ENCODE results near the gene CEP131.
A peak's percentile ranks its signal among the peaks of the same experiment; 100 is the strongest.
"Not testable (repeated sequence)": the region's sequence is repeated elsewhere in the genome, so short reads cannot be mapped to it uniquely, and the experiment has no call there.

The CEP131 gene

DNA sequence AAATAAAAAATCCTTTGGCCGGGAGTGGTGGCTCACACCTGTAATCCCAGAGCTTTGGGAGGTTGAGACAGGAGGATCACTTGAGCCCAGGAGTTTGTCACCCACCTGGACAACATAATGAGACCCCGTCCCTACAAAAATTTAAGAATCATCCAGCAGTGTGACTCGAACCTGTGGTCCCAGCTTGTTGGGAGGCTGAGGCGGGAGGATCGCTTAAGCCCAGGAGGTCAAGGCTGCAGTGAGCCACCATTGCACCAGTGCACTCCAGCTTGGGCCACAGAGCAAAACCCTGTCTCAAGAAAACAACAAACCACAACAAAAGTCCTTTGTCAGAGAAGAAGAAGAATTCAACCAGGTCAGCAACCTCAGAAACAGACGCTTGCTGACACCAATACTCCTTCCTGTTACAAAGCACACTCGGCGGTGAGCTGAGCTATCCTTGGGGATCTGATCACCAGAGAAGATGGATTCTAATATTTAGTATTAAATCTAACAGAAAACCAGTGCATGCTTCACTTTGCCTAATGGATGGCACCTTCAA is 70.4 kb downstream of the CEP131 start:
- DNase-seq (ENCODE audit: low spot score) = no peak

DNA sequence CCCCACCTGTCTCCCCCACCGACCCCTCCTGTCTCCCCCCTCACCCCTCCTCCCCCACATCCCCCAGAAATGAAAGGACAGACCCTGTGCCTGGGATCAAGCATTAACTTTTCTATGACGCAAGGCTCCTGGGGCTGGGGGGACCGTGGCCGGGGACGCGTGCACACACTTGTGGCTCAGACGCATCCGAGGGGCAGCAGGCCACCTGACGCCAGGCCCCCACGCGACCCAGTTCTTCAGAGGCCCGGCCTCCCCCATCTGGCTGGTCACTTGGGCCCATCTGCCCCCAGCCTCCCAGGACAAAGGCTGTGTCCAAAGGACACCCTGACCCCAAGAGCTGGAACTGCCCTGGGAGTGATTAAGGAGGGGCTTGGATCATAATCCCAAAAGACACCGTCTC is 71.5 kb downstream of the CEP131 start:
- no peak for DNase-seq (ENCODE audit: low spot score)

- DNase-seq (ENCODE audit: low spot score) = no peak
Measured at GRCh38 chr17:81150377-81151077, 72.2 kb downstream of the CEP131 start.

- no peak for DNase-seq (ENCODE audit: low spot score)
Measured at GRCh38 chr17:81148986-81149533, 73.7 kb downstream of the CEP131 start.

GRCh38 chr17:81148571-81148970 is 74.2 kb downstream of the CEP131 start:
- no peak for DNase-seq (ENCODE audit: low spot score)

DNA sequence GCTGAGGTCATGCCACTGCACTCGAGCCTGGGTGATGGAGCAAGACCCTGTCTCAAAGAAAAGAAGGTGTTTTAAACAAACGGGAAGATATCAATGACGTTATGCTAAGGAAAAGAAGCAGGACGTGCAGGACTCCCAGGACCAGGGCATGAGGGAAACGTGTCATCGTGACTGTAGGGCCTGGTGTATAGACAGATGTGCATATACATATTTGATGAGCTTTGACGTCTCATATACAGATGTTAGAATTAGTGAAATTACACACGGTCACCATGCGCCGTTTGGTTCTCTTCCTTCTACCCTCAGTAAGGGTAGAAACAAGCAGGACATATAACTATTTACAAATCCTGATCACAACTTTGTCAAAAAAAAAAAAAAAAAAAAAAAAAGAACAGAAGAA is 75.1 kb downstream of the CEP131 start:
- no peak for DNase-seq (ENCODE audit: low spot score)

- DNase-seq (ENCODE audit: low spot score) = not testable (repeated sequence)
Measured at GRCh38 chr17:81146208-81146607, 76.6 kb downstream of the CEP131 start.

DNA sequence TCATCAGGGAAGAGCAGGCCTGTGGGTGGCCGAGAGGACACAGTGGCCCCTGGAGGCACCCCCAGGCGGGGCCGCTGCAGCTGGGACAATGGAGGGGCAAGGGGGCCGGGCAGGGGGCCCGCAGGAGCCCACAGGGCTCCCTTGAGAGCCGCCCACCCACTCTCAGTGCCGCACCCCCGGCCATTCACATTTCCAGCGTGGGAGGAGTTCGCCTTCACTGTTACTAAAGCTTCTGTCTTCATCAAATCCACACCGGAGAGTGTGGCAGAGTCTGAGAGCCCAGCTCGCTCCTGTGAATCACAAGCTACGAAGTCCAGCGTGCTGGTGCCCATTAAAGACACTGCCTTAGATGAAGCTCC is 78.4 kb downstream of the CEP131 start:
- no peak for DNase-seq (ENCODE audit: low spot score)

GRCh38 chr17:81143717-81144422 is 78.9 kb downstream of the CEP131 start:
- no peak for DNase-seq (ENCODE audit: low spot score)

DNA sequence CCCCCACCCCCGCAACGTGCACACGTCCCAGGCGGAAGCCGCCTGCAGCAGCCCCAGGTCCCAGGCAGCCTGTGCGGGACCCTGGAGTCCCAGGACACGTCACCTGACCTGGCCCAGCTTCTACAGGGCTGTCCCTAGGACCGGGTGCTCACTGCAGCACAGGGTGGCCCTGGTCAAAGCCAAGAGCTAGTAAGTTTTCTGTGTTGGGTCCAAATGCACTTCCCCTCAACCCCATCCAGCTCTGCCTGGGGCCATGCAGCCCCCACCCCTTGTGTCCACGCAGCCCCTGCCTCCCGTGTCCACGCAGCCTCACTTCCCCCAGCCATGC is 79.6 kb downstream of the CEP131 start:
- no peak for DNase-seq (ENCODE audit: low spot score)

DNA sequence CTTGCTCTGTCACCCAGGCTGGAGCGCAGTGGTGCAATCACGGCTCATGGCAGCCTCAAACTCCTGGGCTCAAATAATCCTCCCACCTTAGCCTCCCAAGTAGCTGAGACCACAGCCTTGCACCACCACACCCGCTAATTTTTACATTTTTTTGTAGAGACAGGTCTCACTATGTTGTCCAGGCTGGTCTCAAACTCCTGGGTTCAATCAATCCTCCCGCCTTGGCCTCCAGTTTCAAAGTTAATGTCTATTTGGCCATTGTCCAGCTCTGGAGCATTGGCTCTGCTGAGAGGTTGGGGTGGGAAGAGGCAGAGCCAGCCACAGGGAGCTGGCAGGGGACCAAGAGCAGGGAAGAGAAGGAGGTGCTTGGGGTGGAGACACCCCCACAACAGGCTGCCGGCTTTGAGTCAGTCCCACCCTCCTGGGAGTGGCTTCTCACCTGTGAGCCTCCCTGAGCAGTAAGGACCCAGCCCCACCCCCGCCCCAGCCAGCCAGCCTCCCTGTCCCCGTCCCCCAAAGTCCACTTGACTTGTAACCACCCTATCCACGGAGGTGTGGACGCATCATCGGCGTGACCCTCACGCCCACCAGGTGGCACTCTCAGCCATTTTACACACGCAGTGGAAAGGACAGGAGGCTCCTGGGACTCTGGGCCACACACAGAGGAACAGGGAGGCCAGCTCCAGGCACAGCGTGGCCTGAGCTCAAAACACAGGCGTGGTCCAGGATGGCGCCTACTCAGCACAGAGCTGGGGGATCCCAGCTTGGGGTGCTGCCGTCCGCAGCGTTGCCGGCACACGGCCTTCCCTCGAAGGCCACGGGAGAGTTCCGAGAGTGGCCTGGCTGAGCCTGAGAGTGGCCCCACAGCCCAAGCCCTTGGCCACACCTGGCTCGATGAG is 80.2 kb downstream of the CEP131 start:
- DNase-seq (ENCODE audit: low spot score) = peak; percentile 90

- no peak for DNase-seq (ENCODE audit: low spot score)
Measured at GRCh38 chr17:81140695-81141094, 82.1 kb downstream of the CEP131 start.

- no peak for DNase-seq (ENCODE audit: low spot score)
Measured at GRCh38 chr17:81140018-81140417, 82.7 kb downstream of the CEP131 start.
